ENCODE results near the gene CDKN1A.
"Not testable (repeated sequence)": the region's sequence is repeated elsewhere in the genome, so short reads cannot be mapped to it uniquely, and the experiment has no call there.

Gene CDKN1A

GRCh38 chr6:36722879-36723278 lies 44.4 kb downstream of the CDKN1A start:
- DNase-seq, result no peak

- not testable (repeated sequence) for DNase-seq
Observed at GRCh38 chr6:36723992-36724391, 45.5 kb downstream of the CDKN1A start.

- DNase-seq, result peak; percentile 40
Observed at GRCh38 chr6:36724514-36725390, 46.2 kb downstream of the CDKN1A start.

GRCh38 chr6:36725581-36725980 lies 47.1 kb downstream of the CDKN1A start:
- no peak for DNase-seq

GRCh38 chr6:36727505-36728021 lies 49.0 kb downstream of the CDKN1A start:
- DNase-seq, result no peak

- DNase-seq, result no peak
Observed at GRCh38 chr6:36728289-36729160, 50.0 kb downstream of the CDKN1A start.

- no peak for DNase-seq
Observed at GRCh38 chr6:36729161-36729524, 50.6 kb downstream of the CDKN1A start.

- DNase-seq, result no peak
Observed at GRCh38 chr6:36730424-36731380, 52.2 kb downstream of the CDKN1A start.

- no peak for DNase-seq
Observed at GRCh38 chr6:36731622-36732310, 53.3 kb downstream of the CDKN1A start.

GRCh38 chr6:36733300-36733699 lies 54.8 kb downstream of the CDKN1A start:
- DNase-seq, result no peak

GRCh38 chr6:36734486-36735060 lies 56.1 kb downstream of the CDKN1A start:
- no peak for DNase-seq

- DNase-seq, result no peak
Observed at GRCh38 chr6:36735110-36736071, 56.9 kb downstream of the CDKN1A start.

Measured in activated T-cell treated with anti-CD3 and anti-CD28 coated beads, Interleukin-2, amount 50 U/mL, for 1 hour (primary cell).